GM19452 (cell line): ENCODE results near the gene TAF15.

ENCODE experiments used
- ATAC-seq: cut with Tn5 transposase; IDR thresholded peaks from one replicate; pipeline ENCODE4 v1.9.1; 2021; ENCODE audit not compliant: unreplicated experiment

The TAF15 gene

DNA sequence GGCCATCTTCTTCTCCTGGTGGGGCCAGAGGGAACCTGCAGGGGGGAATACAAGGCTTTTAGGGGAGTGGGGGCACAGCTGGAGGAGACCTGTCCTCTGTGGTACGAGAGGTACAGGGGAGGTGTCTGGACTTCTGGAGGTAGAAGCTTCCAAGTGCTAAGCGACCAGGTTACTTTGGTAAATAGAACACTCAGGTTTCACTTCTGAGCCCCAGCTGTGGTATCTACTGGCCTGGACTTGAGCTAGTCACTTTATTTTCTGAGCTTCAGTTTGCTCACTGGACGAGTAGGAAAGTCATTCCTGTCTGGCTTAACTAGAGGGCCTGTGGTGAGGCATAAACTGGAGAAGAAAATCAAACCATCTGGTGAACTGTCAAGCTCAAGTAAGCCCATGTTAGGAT is 59.5 kb downstream of the TAF15 start, which contains the start of gene HEATR9:
TSS of gene HEATR9 (minus strand) at position 155 of the 400 bp plus-strand sequence. CDS start at position 6, 149 bp downstream.
- no peak for ATAC-seq

DNA sequence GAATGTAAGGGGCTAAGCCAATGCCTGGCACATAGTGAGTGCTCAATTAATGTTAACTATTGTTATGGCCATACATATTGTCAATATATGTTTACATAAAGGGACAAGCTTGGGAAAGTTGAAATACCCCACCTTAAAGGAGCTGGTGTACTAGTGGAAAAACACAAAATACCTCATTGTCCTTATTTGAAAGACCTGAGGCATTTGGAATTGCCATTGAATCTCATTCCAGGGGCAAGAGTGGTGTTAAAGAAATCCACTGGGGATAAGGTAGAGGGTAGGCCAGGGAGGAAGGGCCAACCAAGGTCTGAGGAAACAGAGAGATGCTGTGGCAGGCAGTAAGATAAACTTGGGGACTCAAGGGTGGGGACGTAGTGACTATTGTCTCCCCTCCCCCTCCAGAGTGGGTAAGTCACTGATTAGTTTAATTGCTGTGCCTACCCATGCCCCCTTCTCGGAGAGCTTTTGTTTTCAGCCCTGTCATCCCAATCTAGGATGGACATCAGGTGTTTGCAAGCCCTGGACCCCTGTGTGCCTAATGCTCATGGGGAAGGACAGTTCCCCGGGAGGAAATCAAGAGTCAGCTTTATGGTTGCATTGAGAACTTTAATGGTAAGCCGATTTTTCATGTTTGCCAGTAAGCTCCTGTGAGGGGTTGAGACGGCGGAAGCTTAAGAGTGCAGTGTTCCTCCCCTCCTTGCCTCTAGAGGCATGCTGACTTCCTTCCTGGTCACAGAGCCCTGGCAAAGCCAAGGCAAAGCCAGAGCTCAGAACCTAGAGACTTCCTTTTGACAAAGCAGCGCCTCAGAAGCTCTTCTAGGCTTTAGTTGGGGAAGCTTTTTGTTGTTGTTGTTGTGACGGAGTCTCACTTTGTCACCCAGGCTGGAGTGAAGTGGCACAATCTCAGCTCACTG is 61.9 kb downstream of the TAF15 start:
- ATAC-seq = no peak

DNA sequence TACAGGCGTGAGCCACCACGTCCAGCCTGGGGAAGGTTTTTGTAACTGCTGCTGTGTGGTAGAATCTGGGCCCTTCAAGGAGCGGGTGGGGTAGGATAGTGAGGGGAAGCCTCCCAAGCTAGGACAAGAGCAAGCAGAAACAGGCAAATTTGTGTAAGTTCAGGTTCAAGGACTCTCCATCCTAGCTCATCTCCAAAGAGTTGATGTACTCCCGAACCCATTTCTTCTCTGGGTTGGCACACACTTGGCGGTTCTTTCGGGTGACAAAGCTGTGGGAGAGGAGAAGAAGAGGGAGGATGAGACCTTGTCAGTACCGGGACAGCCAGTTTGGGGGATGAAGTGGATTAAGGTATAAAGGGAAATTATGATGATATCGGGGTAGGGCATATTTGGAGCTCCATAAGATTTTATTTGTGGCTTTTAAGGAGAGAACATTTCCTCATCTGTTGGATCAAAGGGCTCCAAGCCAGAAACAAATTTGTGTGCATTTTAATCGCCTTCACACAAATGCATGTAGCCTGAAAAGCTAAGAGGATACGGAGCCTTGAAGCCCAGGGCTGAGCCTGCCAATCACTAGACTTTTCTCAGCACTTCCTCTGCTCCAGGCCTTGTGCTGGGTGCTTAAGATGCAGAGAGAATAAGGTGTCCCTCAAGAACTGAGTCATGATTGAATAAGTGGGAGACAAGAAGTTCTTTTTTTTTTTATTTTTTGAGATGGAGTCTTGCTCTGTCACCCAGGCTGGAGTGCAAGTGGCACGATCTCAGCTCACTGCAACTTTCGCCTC is 63.1 kb downstream of the TAF15 start:
- ATAC-seq = no peak

DNA sequence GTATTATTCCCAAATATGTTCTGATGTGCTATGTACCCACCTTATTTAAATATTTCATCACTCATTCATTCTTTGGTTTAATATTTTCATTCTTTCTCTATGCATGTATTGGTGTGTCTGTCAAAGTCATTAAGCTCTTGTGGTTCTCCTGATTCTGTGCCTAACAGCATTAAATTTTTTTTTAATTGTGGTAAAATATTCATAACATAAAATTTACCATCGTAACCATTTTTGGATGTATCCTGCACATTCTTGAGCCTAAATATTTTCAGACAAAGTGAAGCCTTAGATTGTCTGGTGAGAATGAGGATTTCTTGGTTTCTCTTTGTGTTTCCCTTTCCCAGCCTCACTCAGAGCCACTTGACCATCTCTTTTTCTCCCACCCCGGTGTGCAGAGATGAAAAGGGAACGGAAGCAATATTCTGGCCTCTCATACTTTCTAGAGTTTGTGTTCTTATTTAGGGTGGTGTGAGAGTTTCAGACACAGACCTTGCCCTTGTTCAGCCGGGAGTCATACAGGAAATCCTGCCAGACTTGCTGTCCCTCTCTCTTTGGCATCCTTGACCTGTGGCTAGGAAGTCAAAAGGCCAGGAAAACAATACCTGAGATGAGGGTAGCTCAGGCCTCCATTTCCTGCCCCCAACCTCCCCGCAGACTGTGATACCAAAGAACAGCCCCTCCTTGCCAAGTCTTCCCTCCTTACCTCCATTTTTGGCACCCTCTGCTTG is 66.0 kb downstream of the TAF15 start:
- no peak for ATAC-seq

DNA sequence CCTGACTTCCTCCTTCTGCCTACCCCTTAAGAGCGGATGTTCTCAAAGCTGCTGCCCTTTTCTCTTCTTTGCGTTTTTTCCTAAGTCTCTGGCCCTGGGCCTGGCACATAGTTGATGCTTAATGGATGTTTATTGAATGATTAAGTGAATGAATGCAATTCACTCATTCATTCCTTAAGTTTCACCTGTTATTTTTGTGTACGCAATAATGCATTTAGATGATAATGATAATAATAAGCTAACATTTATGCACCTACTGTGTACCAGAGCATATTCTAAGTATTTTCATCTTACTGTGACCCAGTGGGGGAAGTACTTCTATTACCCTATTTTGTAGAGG is 66.5 kb downstream of the TAF15 start:
- no peak for ATAC-seq

DNA sequence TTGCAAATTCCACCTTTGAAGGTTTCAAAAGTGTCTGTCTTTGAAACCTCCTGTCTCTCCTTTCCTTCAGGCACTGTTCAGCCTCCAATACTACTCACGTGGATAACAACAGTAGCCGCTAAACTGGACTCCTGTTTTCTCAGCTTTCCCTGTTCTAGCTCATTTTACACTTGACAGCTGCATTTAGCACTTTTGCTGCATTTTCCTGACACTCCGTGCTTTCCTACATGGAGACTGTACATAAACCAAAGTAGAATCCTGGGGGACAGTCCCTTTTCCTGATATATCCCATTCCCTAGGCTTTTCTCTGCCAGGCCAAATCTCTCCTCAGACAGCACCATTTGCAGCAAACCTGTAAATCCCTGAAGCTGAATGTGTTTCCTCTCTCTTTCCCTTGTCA is 67.2 kb downstream of the TAF15 start:
- no peak for ATAC-seq

DNA sequence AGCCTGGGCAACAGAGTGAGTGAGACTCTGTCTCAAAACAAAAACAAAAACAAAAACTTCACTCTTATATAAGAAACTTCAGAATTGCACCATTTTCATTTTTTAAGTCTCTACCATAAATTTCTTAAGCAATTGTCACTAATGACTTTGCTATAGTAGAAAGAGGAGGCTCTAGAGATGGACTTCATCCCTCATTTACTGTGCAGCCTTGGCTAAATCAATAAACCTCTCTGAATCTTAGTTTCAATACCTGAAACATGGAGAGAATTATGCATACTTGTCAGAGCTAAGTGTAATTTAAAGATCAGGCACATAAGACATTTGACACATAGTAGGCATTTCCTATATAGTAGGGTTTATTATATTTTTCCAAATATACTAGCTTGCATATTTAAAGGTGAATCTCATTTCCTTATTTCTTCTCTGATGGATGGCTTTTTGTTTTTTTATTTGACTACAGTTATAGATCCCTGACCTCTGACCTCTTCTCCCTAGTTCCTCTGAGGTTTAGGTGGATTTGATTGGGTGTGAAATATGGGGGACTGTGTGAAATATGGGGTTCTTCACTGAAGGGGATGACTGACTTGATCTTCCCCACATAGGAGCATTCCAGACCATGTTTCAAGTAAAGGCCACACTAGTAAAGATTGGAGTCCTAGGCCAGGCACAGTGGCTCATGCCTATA is 68.2 kb downstream of the TAF15 start:
- ATAC-seq = no peak

DNA sequence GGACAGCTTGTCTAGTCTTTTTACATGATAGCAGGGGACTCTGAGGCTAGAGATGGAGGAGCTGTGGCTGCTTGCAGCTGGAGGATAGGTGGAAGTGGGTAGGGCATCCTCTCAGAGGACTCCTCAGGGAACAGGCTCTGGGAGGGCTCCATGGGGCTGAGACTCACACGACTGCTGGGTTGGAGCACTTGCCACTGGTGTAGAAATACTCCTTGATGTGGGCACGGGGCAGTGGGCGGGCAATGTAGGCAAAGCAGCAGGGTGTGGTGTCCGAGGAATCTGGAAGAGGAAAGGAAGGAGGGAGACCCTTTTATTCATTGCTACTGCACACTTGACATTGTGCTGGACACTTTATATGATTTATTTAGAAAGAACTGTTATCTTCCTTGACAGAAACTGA is 69.1 kb downstream of the TAF15 start:
- no peak for ATAC-seq

DNA sequence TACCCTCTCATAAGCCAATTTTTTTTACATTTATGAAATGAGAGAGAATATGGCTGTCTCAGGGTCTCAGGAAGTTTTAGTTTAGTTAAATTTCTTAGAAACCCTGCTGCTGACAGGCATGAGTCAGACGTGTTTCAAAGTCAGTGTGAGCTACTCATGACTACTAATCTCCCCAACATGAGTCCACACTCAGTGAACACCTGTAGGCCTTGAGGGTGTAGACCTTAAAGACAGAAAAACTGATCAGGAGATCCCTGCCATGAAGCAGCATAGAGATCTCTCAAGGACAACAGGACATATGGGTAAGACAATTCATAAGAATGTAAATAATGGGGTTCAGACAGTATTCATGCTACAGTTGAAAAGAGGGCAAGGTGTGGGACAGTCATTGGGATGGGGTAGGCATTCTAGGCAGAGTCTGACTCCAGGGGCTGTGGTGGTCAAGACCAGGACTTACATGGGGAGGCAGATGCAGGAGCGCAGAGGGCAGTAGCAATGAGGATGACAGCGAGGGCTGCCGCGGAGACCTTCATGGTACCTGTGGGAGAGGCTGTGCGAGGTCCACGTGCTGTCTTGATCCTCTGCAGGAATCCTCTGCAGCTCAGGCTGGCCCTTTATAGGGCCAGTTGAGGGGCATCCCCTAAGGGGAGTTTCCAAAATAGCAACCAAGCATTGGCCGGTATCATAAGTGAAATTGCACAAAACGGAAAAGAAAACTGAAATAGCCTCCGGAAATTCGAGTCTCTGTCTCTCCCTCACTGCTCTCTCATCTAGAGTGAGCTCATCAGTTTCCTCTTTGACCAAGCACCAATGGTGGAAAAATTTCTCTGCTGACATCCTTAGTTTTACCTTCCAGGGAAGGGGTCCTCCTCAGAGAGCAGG is 70.7 kb downstream of the TAF15 start, which contains the start of gene CCL5:
TSS of gene CCL5 (minus strand) at position 588 of the 882 bp plus-strand sequence.
- peak; percentile 91 for ATAC-seq

DNA sequence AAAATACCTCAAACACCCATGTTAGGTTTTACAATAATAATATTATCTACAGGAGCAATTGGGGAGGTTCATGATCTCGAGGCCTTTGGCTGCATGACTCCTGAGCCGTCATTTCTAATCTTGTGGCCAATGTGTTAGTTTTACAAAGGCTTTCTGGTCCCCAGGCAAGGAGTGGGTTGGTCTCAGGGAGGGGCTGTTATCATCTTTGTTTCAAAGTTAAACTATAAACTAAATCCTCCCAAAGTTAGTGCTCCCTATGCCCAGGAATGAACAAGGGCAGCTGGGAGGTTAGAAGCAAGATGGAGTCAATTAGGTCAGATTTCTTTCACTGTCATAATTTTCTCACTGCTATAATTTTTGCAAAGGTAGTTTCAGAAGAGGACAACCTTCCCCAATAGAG is 80.0 kb downstream of the TAF15 start:
- ATAC-seq = no peak

DNA sequence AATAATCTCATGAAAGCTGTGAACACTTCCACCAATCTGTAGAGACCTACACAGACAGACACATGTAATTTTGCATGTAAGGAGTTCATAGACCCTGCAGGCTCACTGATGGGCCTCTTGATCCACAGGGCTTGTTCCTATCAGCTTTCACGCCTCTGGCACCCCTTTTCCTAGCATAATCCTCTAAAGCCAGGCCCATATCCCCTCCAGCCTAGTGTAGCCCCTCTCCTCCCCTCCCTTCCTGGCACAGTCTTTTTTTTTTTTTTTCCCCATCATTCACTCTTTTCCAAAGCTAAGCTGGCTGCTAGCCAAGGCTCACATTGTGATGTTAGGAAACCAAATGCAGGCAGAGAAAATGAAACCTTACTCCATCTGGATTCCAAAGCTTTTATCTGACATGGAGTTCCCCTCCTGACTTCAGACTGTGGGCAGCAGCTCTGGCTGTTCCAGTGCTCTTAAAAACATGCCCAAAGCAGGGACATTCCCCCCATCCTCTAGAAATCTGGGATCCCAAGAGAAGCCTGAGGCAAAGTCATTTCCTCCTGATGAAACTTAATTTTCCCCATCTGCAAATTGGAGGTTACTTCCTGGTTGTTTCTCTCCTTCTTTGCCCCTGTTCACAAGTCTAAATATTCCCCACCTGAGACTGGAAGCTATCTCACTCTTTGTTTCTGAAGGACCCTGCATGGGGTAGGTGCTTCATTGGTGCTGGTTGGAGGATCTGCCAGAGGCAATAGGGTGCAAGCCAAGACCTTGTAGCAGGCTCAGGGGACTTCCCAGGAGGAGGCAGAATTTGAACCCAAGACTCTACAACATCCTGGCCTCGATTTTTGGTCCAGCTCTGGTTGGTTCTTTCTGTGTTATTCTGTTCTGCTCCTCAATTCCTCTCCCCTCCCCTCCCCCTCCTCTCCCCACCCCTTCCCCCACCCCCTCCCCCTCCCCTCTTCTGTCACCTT is 80.8 kb downstream of the TAF15 start:
- no peak for ATAC-seq

DNA sequence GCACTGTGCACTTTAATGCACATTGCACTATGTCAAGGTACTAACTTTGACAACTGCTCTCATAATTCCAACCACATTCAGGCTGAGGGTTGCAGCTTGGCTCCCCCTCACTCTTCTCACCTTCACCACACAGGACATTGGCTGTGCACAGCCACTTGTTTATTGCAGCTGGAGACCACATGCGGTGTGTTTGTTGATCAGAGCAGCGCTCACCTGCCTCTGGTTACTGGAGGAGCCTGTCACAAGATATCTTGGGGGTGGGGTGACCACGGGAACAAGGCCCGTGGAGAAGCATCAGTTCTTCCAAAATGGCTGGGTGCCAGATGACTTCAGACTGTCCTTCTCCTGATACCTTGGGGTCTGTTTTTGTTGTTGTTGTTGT is 81.5 kb downstream of the TAF15 start:
- ATAC-seq = peak; percentile 59

DNA sequence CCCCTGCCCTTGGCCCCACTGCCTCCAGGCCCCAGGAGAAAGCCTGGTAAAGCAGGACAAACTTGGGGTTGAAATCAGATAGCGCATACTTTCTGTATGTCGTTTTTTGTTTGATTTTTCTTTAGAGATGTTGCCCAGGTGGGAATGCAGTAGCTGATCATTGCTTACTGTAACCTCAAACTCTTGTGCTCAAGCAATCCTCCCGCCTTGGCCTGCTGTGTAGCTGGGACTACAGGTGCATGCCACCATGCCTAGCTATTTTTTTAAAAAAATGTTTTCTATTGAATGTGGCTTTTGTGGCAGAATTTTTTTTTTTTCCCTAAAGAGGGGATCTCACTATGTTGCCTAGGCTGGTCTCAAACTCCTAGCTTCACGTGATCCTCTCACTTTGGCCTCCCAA is 82.0 kb downstream of the TAF15 start:
- no peak for ATAC-seq

DNA sequence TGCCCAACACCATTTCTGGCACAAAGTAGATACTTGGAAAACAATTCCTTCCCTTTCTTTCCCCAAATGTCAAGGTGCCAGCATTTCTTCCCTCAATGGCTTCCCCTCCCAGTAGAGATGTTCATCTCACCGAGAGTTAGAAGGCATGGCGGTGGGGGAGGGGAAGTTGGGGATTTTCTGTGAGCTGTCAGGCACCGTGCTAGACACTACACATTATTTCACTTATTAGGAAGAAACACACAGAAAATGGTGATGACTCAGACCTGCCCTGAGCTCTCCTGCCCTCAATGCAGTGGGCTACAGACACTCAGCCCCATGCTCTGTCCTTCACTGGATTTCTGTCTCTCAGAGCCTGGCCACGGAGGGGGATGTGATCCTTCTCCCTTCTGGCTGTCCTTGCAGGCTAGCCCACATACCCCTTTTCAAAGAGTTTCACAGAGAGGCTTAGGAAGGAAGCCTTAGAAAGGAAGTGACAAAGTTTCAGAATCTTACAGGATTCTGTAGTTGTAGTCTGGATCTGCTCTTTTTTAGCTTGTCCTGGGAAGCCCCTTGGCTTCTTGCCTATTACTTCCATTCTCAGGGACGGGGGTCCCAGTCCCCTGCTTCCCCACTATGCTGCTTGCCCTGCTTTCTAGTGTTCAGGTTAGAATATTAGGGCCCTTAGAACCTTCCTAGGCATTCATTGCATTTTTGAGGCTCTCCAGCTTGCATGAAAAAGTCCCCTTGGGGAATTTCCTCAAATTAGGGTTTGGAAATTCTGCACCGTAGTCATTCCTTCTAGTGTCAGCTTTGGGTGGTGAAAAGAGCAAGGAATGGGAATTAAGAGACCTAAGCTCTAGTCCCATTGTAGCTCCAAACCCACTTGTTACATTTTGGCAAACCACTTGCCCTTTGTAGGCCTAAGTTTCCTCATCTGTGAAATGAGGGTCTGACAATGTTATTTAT is 83.1 kb downstream of the TAF15 start:
- no peak for ATAC-seq

DNA sequence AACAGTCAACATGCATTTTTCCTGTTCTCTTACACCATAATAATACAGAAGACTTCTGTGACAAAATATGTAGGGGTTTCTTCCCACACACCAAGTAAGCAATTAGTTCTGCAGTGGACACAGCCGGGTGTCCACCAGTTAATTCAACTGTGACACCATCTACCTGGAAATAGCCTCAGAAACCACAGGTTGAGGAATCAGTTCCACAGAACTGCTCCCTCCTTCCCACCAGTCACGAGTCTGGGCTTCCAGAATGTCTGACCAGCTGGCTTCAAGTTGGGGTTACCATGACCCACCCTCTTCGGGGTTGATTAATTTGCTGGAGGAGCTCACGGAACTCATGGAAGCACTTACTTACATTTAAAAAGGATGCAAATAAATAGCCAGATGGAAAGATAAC is 84.5 kb downstream of the TAF15 start:
- ATAC-seq = no peak

DNA sequence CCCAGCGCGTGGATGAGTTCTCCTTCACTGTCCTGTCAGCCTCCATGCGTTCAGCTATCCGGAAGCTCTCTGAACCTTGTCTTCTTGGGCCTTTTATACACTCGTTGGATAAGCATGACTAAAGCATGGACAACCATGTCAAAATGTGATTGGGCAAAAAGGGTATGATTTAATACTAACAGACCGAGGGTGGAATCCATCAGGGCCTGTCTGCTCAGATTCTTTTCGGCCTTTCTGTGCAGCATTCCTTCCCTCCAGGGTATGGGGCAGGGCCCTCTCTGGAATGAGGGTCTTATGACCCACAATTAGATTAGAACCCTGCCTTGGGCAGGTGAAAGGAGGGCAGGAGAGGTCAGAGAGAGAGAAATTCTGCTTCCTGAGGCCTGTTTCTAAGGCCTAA is 84.9 kb downstream of the TAF15 start:
- ATAC-seq = no peak
